Skeletal muscle cell (primary cell): ENCODE results near the gene HOPX.

Experiments used
- DNase-seq: peaks from one replicate; pipeline ENCODE4 v3.0.0-alpha.2; 2010; ENCODE audit warnings: low read depth
- H3K4me3 ChIP-seq: 2 replicates; pipeline ENCODE4 v1.5.1; 2011; ENCODE audit warnings: low read depth, mild to moderate bottlenecking, control low read depth, low read length, moderate library complexity

HOPX gene

GRCh38 chr4:56657818-56658217 lies 23.3 kb downstream of the HOPX start:
- no peak overlapping the region for H3K4me3 ChIP-seq
- no peak for DNase-seq

GRCh38 chr4:56657128-56657527 lies 24.0 kb downstream of the HOPX start:
- DNase-seq, result no peak
- no peak overlapping the region for H3K4me3 ChIP-seq

- DNase-seq, result no peak
- peak overlapping the region; percentile 58 for H3K4me3 ChIP-seq
Measured at GRCh38 chr4:56656346-56656643, 24.8 kb downstream of the HOPX start.

- peak overlapping the region; percentile 58 for H3K4me3 ChIP-seq
Measured at GRCh38 chr4:56655627-56656345, 25.3 kb downstream of the HOPX start.

GRCh38 chr4:56655209-56655626 lies 25.9 kb downstream of the HOPX start:
- no peak for DNase-seq
- peak overlapping the region; percentile 58 for H3K4me3 ChIP-seq

More at GRCh38 chr4:56655627-56656345, 25.3 kb downstream of the HOPX start:
- DNase-seq, result no peak

GRCh38 chr4:56654238-56654632 lies 26.9 kb downstream of the HOPX start:
- no peak overlapping the region for H3K4me3 ChIP-seq
- DNase-seq, result no peak

- no peak for DNase-seq
- no peak overlapping the region for H3K4me3 ChIP-seq
Measured at GRCh38 chr4:56653461-56654237, 27.4 kb downstream of the HOPX start.

- DNase-seq, result no peak
- H3K4me3 ChIP-seq, result no peak overlapping the region
Measured at GRCh38 chr4:56652196-56652595, 28.9 kb downstream of the HOPX start.

GRCh38 chr4:56651056-56651350 lies 30.1 kb downstream of the HOPX start:
- no peak for DNase-seq
- no peak overlapping the region for H3K4me3 ChIP-seq

GRCh38 chr4:56650262-56651055 lies 30.6 kb downstream of the HOPX start:
- no peak for DNase-seq
- H3K4me3 ChIP-seq, result no peak overlapping the region

GRCh38 chr4:56649445-56650261 lies 31.4 kb downstream of the HOPX start:
- no peak overlapping the region for H3K4me3 ChIP-seq
- no peak for DNase-seq

- H3K4me3 ChIP-seq, result no peak overlapping the region
- DNase-seq, result no peak
Measured at GRCh38 chr4:56648824-56649151, 32.3 kb downstream of the HOPX start.

GRCh38 chr4:56648021-56648823 lies 32.9 kb downstream of the HOPX start:
- no peak for DNase-seq
- H3K4me3 ChIP-seq, result no peak overlapping the region

- DNase-seq, result no peak
Measured at GRCh38 chr4:56646341-56646740, 34.8 kb downstream of the HOPX start.

GRCh38 chr4:56643596-56643995 lies 37.5 kb downstream of the HOPX start:
- no peak for DNase-seq
- H3K4me3 ChIP-seq, result no peak overlapping the region

More at GRCh38 chr4:56646341-56646740, 34.8 kb downstream of the HOPX start:
- no peak overlapping the region for H3K4me3 ChIP-seq

- peak; percentile 84 for DNase-seq
- no peak overlapping the region for H3K4me3 ChIP-seq
Measured at GRCh38 chr4:56641494-56642051, 39.5 kb downstream of the HOPX start.

- no peak for DNase-seq
- H3K4me3 ChIP-seq, result no peak overlapping the region
Measured at GRCh38 chr4:56640621-56641493, 40.2 kb downstream of the HOPX start.

GRCh38 chr4:56637791-56638190 lies 43.3 kb downstream of the HOPX start:
- no peak for DNase-seq
- no peak overlapping the region for H3K4me3 ChIP-seq
